Caco-2 (cell line): ENCODE data around the gene TENM4. TPM values are rescaled to one million over a fixed set of nuclear protein-coding genes. Genes with fewer than 3 reads are reported as not detected.
A peak's percentile ranks its signal among the peaks of the same experiment; 100 is the strongest.

ENCODE experiments used
- BruUV-seq: library from RNA; stranded (reverse); fragments of 400-500 nt; replicated peaks from 2 replicates; lab custom pipeline; 2021; lab: Mats Ljungman, UMichigan
- CTCF ChIA-PET: fragments of 300-600 bp; sonication (Branson Sonifier 250); formaldehyde crosslinking; loops from one replicate; lab custom pipeline; 2022; ENCODE audit warnings: antibody characterized with exemption; lab: Charles Lee
- POLR2A ChIA-PET: fragments of 300-600 bp; sonication (Branson Sonifier 250); formaldehyde crosslinking; loops from one replicate; lab custom pipeline; 2022; ENCODE audit warnings: antibody characterized with exemption; lab: Charles Lee
- DNase-seq, 2 experiments: peaks; one replicate each; pipeline versions ENCODE4 v3.0.0 to v3.0.0-alpha.2; 2020 to 2022
- H3K27me3 ChIP-seq: replicated peaks from 2 replicates; pipeline ENCODE4 v1.6.0; 2011; ENCODE audit warnings: low read length; ENCODE audit not compliant: control insufficient read depth, insufficient read depth
- H3K36me3 ChIP-seq: 2 replicates; pipeline ENCODE4 v1.5.1; 2011; ENCODE audit warnings: low read length; ENCODE audit not compliant: control insufficient read depth, insufficient read depth
- H3K4me1 ChIP-seq: fragments of 250-450 bp; sonication (Bioruptor Pico); 2 replicates; pipeline ENCODE4 v1.5.1; 2020; ENCODE audit warnings: mild to moderate bottlenecking
- H3K4me3 ChIP-seq: 2 replicates; pipeline ENCODE4 v1.5.1; 2011; ENCODE audit warnings: low read depth, mild to moderate bottlenecking, control low read depth, low read length
- H3K9me3 ChIP-seq: fragments of 250-450 bp; sonication (Bioruptor Pico); 2 replicates; pipeline ENCODE4 v1.5.1; 2020; ENCODE audit warnings: mild to moderate bottlenecking, moderate library complexity
- H3K27ac Mint-ChIP-seq: one replicate; pipeline ENCODE4 v1.8.0; 2022; ENCODE audit warnings: mixed read lengths; ENCODE audit not compliant: unreplicated experiment
- H3K27me3 Mint-ChIP-seq: one replicate; pipeline ENCODE4 v1.8.0; 2022; ENCODE audit warnings: mixed read lengths; ENCODE audit not compliant: insufficient read depth, unreplicated experiment
- H3K36me3 Mint-ChIP-seq: one replicate; pipeline ENCODE4 v1.8.0; 2022; ENCODE audit warnings: mild to moderate bottlenecking, mixed read lengths; ENCODE audit not compliant: insufficient read depth, unreplicated experiment
- H3K4me1 Mint-ChIP-seq: one replicate; pipeline ENCODE4 v1.8.0; 2022; ENCODE audit warnings: low read depth, mixed read lengths; ENCODE audit not compliant: unreplicated experiment
- H3K4me3 Mint-ChIP-seq: one replicate; pipeline ENCODE4 v1.8.0; 2022; ENCODE audit warnings: mild to moderate bottlenecking, moderate library complexity, mixed read lengths; ENCODE audit not compliant: unreplicated experiment
- H3K9me3 Mint-ChIP-seq: one replicate; pipeline ENCODE4 v1.8.0; 2022; ENCODE audit warnings: mixed read lengths; ENCODE audit not compliant: unreplicated experiment
- CTCF ChIP-seq, 2 experiments: fragments of 200-600 bp in 1 of 2; IDR thresholded peaks; 1 replicate in 1 of 2; 2 replicates in 1 of 2; pipeline versions ENCODE4 v1.5.1 to v1.8.0; 2011 to 2022; ENCODE audit warnings: antibody characterized with exemption in 1 of 2, control low read depth in 1 of 2, inconsistent platforms in 1 of 2, low read depth in 1 of 2, low read length in 1 of 2, mild to moderate bottlenecking in 1 of 2, moderate library complexity in 1 of 2; ENCODE audit not compliant: insufficient read depth in 1 of 2, severe bottlenecking in 1 of 2, unreplicated experiment in 1 of 2
- intact Hi-C: fragments of 100-400 bp; cut with micrococcal nuclease; formaldehyde crosslinking; loops from one replicate; pipeline ENCODE4 v1.10.0; 2022; ENCODE audit not compliant: unreplicated experiment
- total RNA-seq: library from RNA; stranded (reverse); gene quantifications from 2 replicates; pipeline ENCODE4 v1.2.3, GENCODE V29; 2022

TENM4 gene
- total RNA-seq, 1 experiment from 2014 or later, result 1.1 TPM

GRCh38 chr11:78683774-78684173 is 757.1 kb downstream of the TENM4 start:
- BruUV-seq, result no TSS peak
- Mint-ChIP-seq H3K27ac (peak overlapping the region; percentile 31), H3K9me3 (no peaks in the 10 kb centered on the region), H3K27me3 (peaks cover 6% of the 10 kb centered on the region), H3K36me3 (no peaks in the 10 kb centered on the region), H3K4me1 (peaks cover 12% of the 10 kb centered on the region), H3K4me3 (peak overlapping the region; percentile 53)
- 0 out of 2 replicates have a peak, but pooled peaks cover 12% of the 10 kb centered on the region for H3K4me1 ChIP-seq
- intact Hi-C loops, result no loop called here
- POLR2A ChIA-PET, result no interaction called here
- no peaks in the 10 kb centered on the region for H3K9me3 ChIP-seq
- DNase-seq, result no peak
- H3K4me3 ChIP-seq, result peak overlapping the region; percentile 31
- H3K27me3 ChIP-seq, result no peaks in the 10 kb centered on the region
- H3K36me3 ChIP-seq, result no peaks in the 10 kb centered on the region
- CTCF ChIA-PET, result interaction anchor here (0.8 to 1.2 kb wide), 2 partner anchors 32 to 39 kb away, joined by 4 to 6 read pairs; no protein-coding TSS in a partner anchor
- TF ChIP-seq CTCF (IDR thresholded peaks at IDR 0.05; ENCODE audit: insufficient read depth in 1 of 2, low read depth in 1 of 2, low read length in 1 of 2, severe bottlenecking in 1 of 2, unreplicated experiment in 1 of 2), result no peak

- H3K27me3 Mint-ChIP-seq, result no peaks in the 10 kb centered on the region
- ChIA-PET CTCF (no interaction called here), POLR2A (no interaction called here)
- no peaks in the 10 kb centered on the region for H3K36me3 Mint-ChIP-seq
- Histone ChIP-seq H3K4me1 (no peaks in the 10 kb centered on the region), H3K36me3 (no peaks in the 10 kb centered on the region), H3K4me3 (no peak overlapping the region), H3K9me3 (no peaks in the 10 kb centered on the region), H3K27me3 (no peaks in the 10 kb centered on the region; the same call in 1 of the 2 replicates)
- H3K4me3 Mint-ChIP-seq, result no peak overlapping the region
- no peak overlapping the region for H3K27ac Mint-ChIP-seq
- BruUV-seq, result no TSS peak
- no peak for DNase-seq
- no peak for TF ChIP-seq CTCF (IDR thresholded peaks at IDR 0.05; ENCODE audit: insufficient read depth in 1 of 2, low read depth in 1 of 2, low read length in 1 of 2, severe bottlenecking in 1 of 2, unreplicated experiment in 1 of 2)
- intact Hi-C loops, result no loop called here
- no peaks in the 10 kb centered on the region for H3K9me3 Mint-ChIP-seq
- H3K4me1 Mint-ChIP-seq, result no peaks in the 10 kb centered on the region
These were observed 764.7 kb downstream of the TENM4 start for GRCh38 chr11:78676026-78676557.

GRCh38 chr11:78672850-78673620 is 767.8 kb downstream of the TENM4 start:
- H3K4me3 Mint-ChIP-seq, result no peak overlapping the region
- no peaks in the 10 kb centered on the region for H3K36me3 Mint-ChIP-seq
- no peaks in the 10 kb centered on the region for H3K9me3 Mint-ChIP-seq
- no peak for TF ChIP-seq CTCF (IDR thresholded peaks at IDR 0.05; ENCODE audit: insufficient read depth in 1 of 2, low read depth in 1 of 2, low read length in 1 of 2, severe bottlenecking in 1 of 2, unreplicated experiment in 1 of 2)
- ChIA-PET CTCF (interaction anchor here (1.0 kb wide), 1 partner anchor 288 kb away, joined by 4 read pairs; no protein-coding TSS in a partner anchor), POLR2A (no interaction called here)
- peaks cover 2% of the 10 kb centered on the region for H3K27me3 Mint-ChIP-seq
- BruUV-seq, result no TSS peak
- no peak overlapping the region for H3K27ac Mint-ChIP-seq
- Histone ChIP-seq H3K36me3 (no peaks in the 10 kb centered on the region), H3K9me3 (no peaks in the 10 kb centered on the region), H3K27me3 (no peaks in the 10 kb centered on the region; the same call in 1 of the 2 replicates), H3K4me3 (no peak overlapping the region), H3K4me1 (no peaks in the 10 kb centered on the region)
- H3K4me1 Mint-ChIP-seq, result no peaks in the 10 kb centered on the region
- peak in 1 of 2 experiments; percentile 30 for DNase-seq
- intact Hi-C loops, result no loop called here
